ENCODE measurements around the gene PRRC1.

Gene PRRC1

DNA sequence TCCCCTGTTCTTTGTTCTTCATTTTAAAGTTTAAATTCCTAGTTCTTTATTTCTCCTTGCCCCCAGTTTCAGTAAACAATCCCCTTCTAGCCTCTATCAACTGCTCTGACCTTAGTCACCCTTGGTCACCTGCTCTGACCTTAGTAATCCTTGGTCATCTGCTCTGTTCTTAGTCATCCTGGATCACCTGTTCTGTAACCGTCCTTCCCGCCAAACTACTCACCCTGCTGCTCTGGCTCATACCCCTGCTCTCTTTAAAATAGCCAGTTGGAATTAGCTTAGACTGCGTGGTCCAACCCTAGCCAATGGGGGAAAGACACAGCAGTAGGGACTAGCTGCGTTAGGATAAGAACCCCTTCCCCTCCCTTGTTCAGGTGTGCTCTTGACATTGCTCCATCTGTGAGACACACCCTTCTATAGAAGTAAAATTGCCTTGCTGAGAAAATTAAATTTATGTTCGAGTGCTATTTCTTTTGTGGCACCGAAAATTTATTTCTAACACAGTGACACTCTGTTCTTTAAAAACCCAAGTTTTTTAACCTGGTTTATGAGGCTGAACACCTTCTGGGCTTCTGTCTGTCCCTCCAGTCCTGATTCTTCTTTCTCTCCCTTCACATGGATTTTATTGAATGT, 3.8 kb downstream of the PRRC1 start:
- peaks cover 7% of the 10 kb centered on the region for H4K20me1 ChIP-seq (ENCODE audit: insufficient read depth, low read length, poor library complexity, severe bottlenecking)
- peaks cover 7% of the 10 kb centered on the region; the same call in 1 of the 2 replicates for H3K36me3 ChIP-seq (ENCODE audit: insufficient read depth, low read length)
- peaks cover 17% of the 10 kb centered on the region for H3K4me1 ChIP-seq (ENCODE audit: insufficient read depth, low read length, poor library complexity, severe bottlenecking)
- H3K4me2 ChIP-seq (ENCODE audit: low read depth, low read length, poor library complexity, severe bottlenecking): peak overlapping the region; percentile 4
- H3K9me2 ChIP-seq (replicated peaks; ENCODE audit: low read depth, low read length): no peaks in the 10 kb centered on the region
- no peak for TF ChIP-seq EZH2phosphoT487 (IDR thresholded peaks at IDR 0.05; ENCODE audit: borderline replicate concordance)
- TF ChIP-seq, protein P1, sequence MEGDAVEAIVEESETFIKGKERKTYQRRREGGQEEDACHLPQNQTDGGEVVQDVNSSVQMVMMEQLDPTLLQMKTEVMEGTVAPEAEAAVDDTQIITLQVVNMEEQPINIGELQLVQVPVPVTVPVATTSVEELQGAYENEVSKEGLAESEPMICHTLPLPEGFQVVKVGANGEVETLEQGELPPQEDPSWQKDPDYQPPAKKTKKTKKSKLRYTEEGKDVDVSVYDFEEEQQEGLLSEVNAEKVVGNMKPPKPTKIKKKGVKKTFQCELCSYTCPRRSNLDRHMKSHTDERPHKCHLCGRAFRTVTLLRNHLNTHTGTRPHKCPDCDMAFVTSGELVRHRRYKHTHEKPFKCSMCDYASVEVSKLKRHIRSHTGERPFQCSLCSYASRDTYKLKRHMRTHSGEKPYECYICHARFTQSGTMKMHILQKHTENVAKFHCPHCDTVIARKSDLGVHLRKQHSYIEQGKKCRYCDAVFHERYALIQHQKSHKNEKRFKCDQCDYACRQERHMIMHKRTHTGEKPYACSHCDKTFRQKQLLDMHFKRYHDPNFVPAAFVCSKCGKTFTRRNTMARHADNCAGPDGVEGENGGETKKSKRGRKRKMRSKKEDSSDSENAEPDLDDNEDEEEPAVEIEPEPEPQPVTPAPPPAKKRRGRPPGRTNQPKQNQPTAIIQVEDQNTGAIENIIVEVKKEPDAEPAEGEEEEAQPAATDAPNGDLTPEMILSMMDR (conservative IDR thresholded peaks at IDR 0.05; ENCODE audit: low read length): no peak
- H3K27me3 ChIP-seq (ENCODE audit: insufficient read depth, low read length, poor library complexity, severe bottlenecking): no peaks in the 10 kb centered on the region
- peaks cover 46% of the 10 kb centered on the region for H3K79me2 ChIP-seq (ENCODE audit: insufficient read depth, low read length)
- H3K4me3 ChIP-seq (ENCODE audit: low read length, poor library complexity, severe bottlenecking): no peak overlapping the region
- H3K9ac ChIP-seq (ENCODE audit: low read depth, low read length, poor library complexity, severe bottlenecking): no peak overlapping the region
- H2AFZ ChIP-seq (ENCODE audit: low read length): no peak overlapping the region
- H3F3A ChIP-seq (ENCODE audit: low read depth): no peaks in the 10 kb centered on the region
- H3K9me3 ChIP-seq (ENCODE audit: insufficient read depth, low read depth, low read length): no peaks in the 10 kb centered on the region

DNA sequence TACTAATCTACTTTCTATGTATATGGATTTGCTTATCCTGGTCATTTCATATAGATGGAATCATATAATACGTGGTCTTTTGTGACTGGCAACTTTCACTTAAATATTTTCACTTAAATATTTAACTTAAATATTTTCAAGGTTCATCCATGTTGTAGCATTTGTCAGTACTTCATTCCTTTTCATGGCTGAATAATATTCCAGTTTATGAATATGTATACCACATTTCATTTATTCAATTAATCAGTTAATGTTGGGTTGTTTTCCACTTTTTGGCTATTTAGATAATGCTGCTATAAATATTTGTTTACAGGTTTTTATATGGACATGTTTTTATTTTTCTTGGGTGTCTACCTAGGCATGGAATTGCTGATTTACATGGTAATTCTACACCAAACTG, 7.7 kb downstream of the PRRC1 start:
- Histone ChIP-seq H3K36me3 (ENCODE audit: insufficient read depth, low read length) (peaks cover 15% of the 10 kb centered on the region; the same call in 1 of the 2 replicates), H3K4me1 (ENCODE audit: insufficient read depth, low read length, poor library complexity, severe bottlenecking) (peaks cover under 1% of the 10 kb centered on the region), H3K9me3 (ENCODE audit: insufficient read depth, low read depth, low read length) (no peaks in the 10 kb centered on the region), H3K79me2 (ENCODE audit: insufficient read depth, low read length) (peaks cover 22% of the 10 kb centered on the region), H3K9ac (ENCODE audit: low read depth, low read length, poor library complexity, severe bottlenecking) (no peak overlapping the region), H2AFZ (ENCODE audit: low read length) (no peak overlapping the region), H4K20me1 (ENCODE audit: insufficient read depth, low read length, poor library complexity, severe bottlenecking) (peaks cover 7% of the 10 kb centered on the region), H3K4me3 (ENCODE audit: low read length, poor library complexity, severe bottlenecking) (no peak overlapping the region), H3K4me2 (ENCODE audit: low read depth, low read length, poor library complexity, severe bottlenecking) (no peak overlapping the region), H3F3A (ENCODE audit: low read depth) (no peaks in the 10 kb centered on the region), H3K9me2 (replicated peaks; ENCODE audit: low read depth, low read length) (no peaks in the 10 kb centered on the region), H3K27me3 (ENCODE audit: insufficient read depth, low read length, poor library complexity, severe bottlenecking) (no peaks in the 10 kb centered on the region)
- TF ChIP-seq, protein P1 (conservative IDR thresholded peaks at IDR 0.05; ENCODE audit: low read length): no peak
- TF ChIP-seq EZH2phosphoT487 (IDR thresholded peaks at IDR 0.05; ENCODE audit: borderline replicate concordance): no peak

DNA sequence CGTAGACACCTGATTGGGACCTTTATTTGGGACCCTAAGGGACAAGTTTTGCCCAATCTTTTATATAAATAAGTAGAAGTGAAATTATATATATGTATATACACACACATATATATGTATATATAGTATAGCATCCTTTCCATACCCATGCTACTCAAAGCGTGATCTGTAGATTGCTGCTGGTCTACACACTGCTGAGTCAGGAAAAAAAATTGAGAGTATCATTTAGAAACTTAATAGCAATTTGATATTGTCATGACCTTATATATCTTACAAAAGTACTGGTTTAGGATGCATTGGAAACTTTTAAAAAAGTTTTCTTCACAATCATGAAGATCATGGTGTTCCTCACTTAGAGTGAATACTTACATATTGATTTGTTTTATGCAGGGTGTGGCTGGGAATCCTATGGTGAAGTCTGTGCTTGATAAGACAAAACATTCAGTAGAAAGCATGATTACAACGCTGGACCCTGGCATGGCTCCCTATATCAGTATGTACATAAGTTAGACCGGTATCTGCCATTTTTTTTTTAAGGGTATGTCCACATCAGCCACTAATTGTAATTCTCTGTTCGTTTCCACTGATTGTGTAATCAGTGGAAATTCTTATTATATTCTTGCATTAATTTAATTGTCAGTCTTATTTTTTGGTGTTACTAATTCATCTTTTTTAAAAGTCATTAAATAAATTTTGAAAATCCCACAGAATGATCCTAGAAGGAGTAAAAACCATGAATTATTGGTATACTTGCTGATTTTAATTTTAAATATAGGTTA, 12.7 kb downstream of the PRRC1 start:
- Histone ChIP-seq H3K79me2 (ENCODE audit: insufficient read depth, low read length) (no peaks in the 10 kb centered on the region), H3K4me1 (ENCODE audit: insufficient read depth, low read length, poor library complexity, severe bottlenecking) (no peaks in the 10 kb centered on the region), H3K36me3 (ENCODE audit: insufficient read depth, low read length) (peaks cover 36% of the 10 kb centered on the region; the same call in 1 of the 2 replicates), H3K27me3 (ENCODE audit: insufficient read depth, low read length, poor library complexity, severe bottlenecking) (no peaks in the 10 kb centered on the region), H3K9me2 (replicated peaks; ENCODE audit: low read depth, low read length) (no peaks in the 10 kb centered on the region), H3K9me3 (ENCODE audit: insufficient read depth, low read depth, low read length) (no peaks in the 10 kb centered on the region), H3K4me3 (ENCODE audit: low read length, poor library complexity, severe bottlenecking) (no peak overlapping the region), H4K20me1 (ENCODE audit: insufficient read depth, low read length, poor library complexity, severe bottlenecking) (no peaks in the 10 kb centered on the region), H3K9ac (ENCODE audit: low read depth, low read length, poor library complexity, severe bottlenecking) (no peak overlapping the region), H2AFZ (ENCODE audit: low read length) (no peak overlapping the region), H3K4me2 (ENCODE audit: low read depth, low read length, poor library complexity, severe bottlenecking) (no peak overlapping the region), H3F3A (ENCODE audit: low read depth) (no peaks in the 10 kb centered on the region)
- no peak for TF ChIP-seq EZH2phosphoT487 (IDR thresholded peaks at IDR 0.05; ENCODE audit: borderline replicate concordance)
- TF ChIP-seq, protein P1 (conservative IDR thresholded peaks at IDR 0.05; ENCODE audit: low read length): no peak

Measured in Loucy (cell line).